Kidney (tissue), 14 donors: Measurements from ENCODE around the gene FAAH. TPM values are rescaled to one million over a fixed set of nuclear protein-coding genes. Genes with fewer than 3 reads are reported as not detected.

ENCODE experiments used
- DNase-seq, 5 donors: peaks; one replicate each; pipeline ENCODE4 v3.0.0-alpha.2; 2013 to 2020
- FAIRE-seq: peaks from 2 replicates; lab custom pipeline; 2012; peaks lifted over from hg19 to GRCh38; lab: Jason Lieb, UNC
- H3K27ac ChIP-seq, 2 donors: one replicate each; pipeline ENCODE4 v1.7.0; 2013; ENCODE audit warnings: low read depth in 2 of 2, low read length in 2 of 2, inconsistent platforms in 1 of 2
- H3K27me3 ChIP-seq: one replicate; pipeline ENCODE4 v1.7.1; 2013; ENCODE audit warnings: low read length, inconsistent platforms; ENCODE audit not compliant: control insufficient read depth, insufficient read depth
- H3K36me3 ChIP-seq, 3 donors: one replicate each; pipeline versions ENCODE4 v1.7.0 to v1.7.1; 2013; ENCODE audit warnings: low read length in 3 of 3, control low read depth in 1 of 3, inconsistent platforms in 1 of 3; ENCODE audit not compliant: insufficient read depth in 3 of 3, control insufficient read depth in 2 of 3
- H3K4me1 ChIP-seq, 3 donors: one replicate each; pipeline versions ENCODE4 v1.7.0 to v1.7.1; 2013; ENCODE audit warnings: low read length in 3 of 3, inconsistent platforms in 1 of 3, low read depth in 1 of 3; ENCODE audit not compliant: control insufficient read depth in 2 of 3, insufficient read depth in 2 of 3
- H3K4me3 ChIP-seq, 3 donors: one replicate each; pipeline versions ENCODE4 v1.7.0 to v1.8.1; 2013; ENCODE audit warnings: low read length in 3 of 3, control low read depth in 1 of 3, inconsistent platforms in 1 of 3
- H3K9ac ChIP-seq, 3 donors: one replicate each; pipeline versions ENCODE4 v1.7.0 to v1.7.1; 2013; ENCODE audit warnings: low read length in 3 of 3, control low read depth in 1 of 3, inconsistent platforms in 1 of 3
- H3K9me3 ChIP-seq, 3 donors: one replicate each; pipeline versions ENCODE4 v1.7.0 to v1.7.1; 2013; ENCODE audit warnings: low read length in 3 of 3, control low read depth in 1 of 3, inconsistent platforms in 1 of 3; ENCODE audit not compliant: control insufficient read depth in 2 of 3, insufficient read depth in 1 of 3
- intact Hi-C: fragments of 100-400 bp; cut with DNase I; formaldehyde crosslinking; loops from one replicate; pipeline ENCODE4 v1.11.1; 2022
- polyA plus RNA-seq: library from polyadenylated mRNA; stranded (reverse); fragments of 350-450 nt; fragmentation: Illumina TruSeq; extraction: RNeasy Lipid Tissue Mini Kit (QIAGEN cat#74804); gene quantifications from one replicate; pipeline ENCODE4 v1.2.3, GENCODE V29; 2014; ENCODE audit warnings: low read depth, low replicate concordance; ENCODE audit not compliant: insufficient read depth
- total RNA-seq: library from RNA; stranded (reverse); fragmentation: NEBNext Ultra II Directional; extraction: Animal tissue kit (Norgen Biotek cat#: 25700); gene quantifications from one replicate; pipeline ENCODE4 v1.2.1, GENCODE V29; 2021
- TF ChIP-seq, protein P1 (sequence below): IDR thresholded peaks from 3 replicates; pipeline ENCODE4 v1.5.1; 2012; ENCODE audit warnings: mild to moderate bottlenecking, moderate library complexity, borderline replicate concordance; ENCODE audit not compliant: insufficient read depth; ENCODE audit errors: extremely low read depth
- donor health status: control.
- donor health status: control.
- donor health status: control.
- donor health status: control.
- donor health status: control.
- donor health status: DM: yes; HTN: yes; CAD: no.
- donor health status: Normal renal cell carcinoma (clear cell type).

Gene FAAH
- total and polyA plus RNA-seq, 2 donors from 2014 or later, result 39.3 to 50.7 TPM

DNA sequence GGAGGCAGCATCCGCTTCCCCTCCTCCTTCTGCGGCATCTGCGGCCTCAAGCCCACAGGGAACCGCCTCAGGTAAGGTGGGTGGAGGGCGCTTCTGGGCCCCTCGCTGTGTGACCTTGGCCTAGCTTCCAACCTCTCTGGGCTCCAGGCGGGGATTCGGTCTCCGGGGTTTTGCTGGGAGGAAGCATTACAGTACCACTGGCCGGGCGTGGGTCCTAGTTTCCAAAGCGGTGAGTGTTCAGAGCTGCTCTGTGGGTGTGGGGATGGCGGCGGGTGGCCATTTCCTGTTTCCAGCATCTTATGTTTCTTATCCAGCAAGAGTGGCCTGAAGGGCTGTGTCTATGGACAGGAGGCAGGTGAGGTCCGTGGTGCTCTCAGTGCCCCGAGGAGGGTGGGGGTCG lies 11.6 kb downstream of the FAAH start:
- TF ChIP-seq, protein P1, sequence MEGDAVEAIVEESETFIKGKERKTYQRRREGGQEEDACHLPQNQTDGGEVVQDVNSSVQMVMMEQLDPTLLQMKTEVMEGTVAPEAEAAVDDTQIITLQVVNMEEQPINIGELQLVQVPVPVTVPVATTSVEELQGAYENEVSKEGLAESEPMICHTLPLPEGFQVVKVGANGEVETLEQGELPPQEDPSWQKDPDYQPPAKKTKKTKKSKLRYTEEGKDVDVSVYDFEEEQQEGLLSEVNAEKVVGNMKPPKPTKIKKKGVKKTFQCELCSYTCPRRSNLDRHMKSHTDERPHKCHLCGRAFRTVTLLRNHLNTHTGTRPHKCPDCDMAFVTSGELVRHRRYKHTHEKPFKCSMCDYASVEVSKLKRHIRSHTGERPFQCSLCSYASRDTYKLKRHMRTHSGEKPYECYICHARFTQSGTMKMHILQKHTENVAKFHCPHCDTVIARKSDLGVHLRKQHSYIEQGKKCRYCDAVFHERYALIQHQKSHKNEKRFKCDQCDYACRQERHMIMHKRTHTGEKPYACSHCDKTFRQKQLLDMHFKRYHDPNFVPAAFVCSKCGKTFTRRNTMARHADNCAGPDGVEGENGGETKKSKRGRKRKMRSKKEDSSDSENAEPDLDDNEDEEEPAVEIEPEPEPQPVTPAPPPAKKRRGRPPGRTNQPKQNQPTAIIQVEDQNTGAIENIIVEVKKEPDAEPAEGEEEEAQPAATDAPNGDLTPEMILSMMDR, result no peak
- Histone ChIP-seq H3K9me3 (no peaks in the 10 kb centered on the region), H3K27me3 (no peaks in the 10 kb centered on the region), H3K9ac (no peak overlapping the region), H3K27ac (no peak overlapping the region), H3K36me3 (peaks cover 0 to 27% (median 10%) of the 10 kb centered on the region in 3 donors), H3K4me3 (no peak overlapping the region), H3K4me1 (peaks cover 0 to 8% (median 0%) of the 10 kb centered on the region in 3 donors)
- intact Hi-C loops, result no loop called here
- FAIRE-seq (no peak), DNase-seq (no peak)

GRCh38 chr1:46406881-46407608 lies 12.9 kb downstream of the FAAH start:
- H3K9me3 ChIP-seq, result no peaks in the 10 kb centered on the region
- FAIRE-seq (no peak), DNase-seq (peak in 3 of 5 donors; percentile 52 to 78 (median 53))
- no peak overlapping the region for H3K4me3 ChIP-seq
- no peaks in the 10 kb centered on the region for H3K27me3 ChIP-seq
- H3K4me1 ChIP-seq, result peaks cover 0 to 5% (median 0%) of the 10 kb centered on the region in 3 donors
- intact Hi-C loops, result no loop called here
- H3K36me3 ChIP-seq, result peaks cover 0 to 28% (median 10%) of the 10 kb centered on the region in 3 donors
- TF ChIP-seq, protein P1, result no peak
- no peak overlapping the region for H3K9ac ChIP-seq
- no peak overlapping the region for H3K27ac ChIP-seq

- no peak for DNase-seq
- Histone ChIP-seq H3K4me3 (no peak overlapping the region), H3K27me3 (no peaks in the 10 kb centered on the region), H3K9ac (no peak overlapping the region), H3K4me1 (peaks cover 0 to 5% (median 0%) of the 10 kb centered on the region in 3 donors), H3K9me3 (no peaks in the 10 kb centered on the region), H3K27ac (no peak overlapping the region), H3K36me3 (peaks cover 0 to 28% (median 10%) of the 10 kb centered on the region in 3 donors)
- intact Hi-C loops, result no loop called here
- TF ChIP-seq, protein P1, result no peak
- FAIRE-seq, result no peak
Measured at GRCh38 chr1:46407636-46408035, 13.5 kb downstream of the FAAH start.
